Neural crest cell (in vitro differentiated cells): ENCODE data around the gene PADI4. TPM values are rescaled to one million over a fixed set of nuclear protein-coding genes. Genes with fewer than 3 reads are reported as not detected.

Source experiments
- DNase-seq: peaks from one replicate; pipeline ENCODE4 v3.0.0; 2021; ENCODE audit warnings: low read depth, mixed read lengths, low spot score
- H3K27ac Mint-ChIP-seq: one replicate; pipeline ENCODE4 v1.8.0; 2021; ENCODE audit warnings: mild to moderate bottlenecking, mixed read lengths; ENCODE audit not compliant: unreplicated experiment
- H3K27me3 Mint-ChIP-seq: 2 replicates; pipeline ENCODE4 v1.8.0; 2021; ENCODE audit warnings: low read depth, mild to moderate bottlenecking, mixed read lengths
- H3K36me3 Mint-ChIP-seq: 2 replicates; pipeline ENCODE4 v1.8.0; 2021; ENCODE audit warnings: low read depth, mild to moderate bottlenecking, mixed read lengths
- H3K4me1 Mint-ChIP-seq: 2 replicates; pipeline ENCODE4 v1.8.0; 2021; ENCODE audit warnings: mixed read lengths
- H3K4me3 Mint-ChIP-seq: one replicate; pipeline ENCODE4 v1.8.0; 2021; ENCODE audit warnings: mild to moderate bottlenecking, mixed read lengths
- H3K9me3 Mint-ChIP-seq: 2 replicates; pipeline ENCODE4 v1.8.0; 2021; ENCODE audit warnings: mixed read lengths
- CTCF ChIP-seq: fragments of 200-600 bp; sonication (generic); conservative IDR thresholded peaks from 2 replicates; pipeline ENCODE4 v1.5.0; 2021; ENCODE audit warnings: antibody characterized with exemption, mild to moderate bottlenecking
- total RNA-seq: library from RNA; stranded (reverse); gene quantifications from 2 replicates; pipeline ENCODE4 v1.2.1, GENCODE V29; 2021

PADI4 gene
- total RNA-seq, 1 donor from 2014 or later, result not detected

DNA sequence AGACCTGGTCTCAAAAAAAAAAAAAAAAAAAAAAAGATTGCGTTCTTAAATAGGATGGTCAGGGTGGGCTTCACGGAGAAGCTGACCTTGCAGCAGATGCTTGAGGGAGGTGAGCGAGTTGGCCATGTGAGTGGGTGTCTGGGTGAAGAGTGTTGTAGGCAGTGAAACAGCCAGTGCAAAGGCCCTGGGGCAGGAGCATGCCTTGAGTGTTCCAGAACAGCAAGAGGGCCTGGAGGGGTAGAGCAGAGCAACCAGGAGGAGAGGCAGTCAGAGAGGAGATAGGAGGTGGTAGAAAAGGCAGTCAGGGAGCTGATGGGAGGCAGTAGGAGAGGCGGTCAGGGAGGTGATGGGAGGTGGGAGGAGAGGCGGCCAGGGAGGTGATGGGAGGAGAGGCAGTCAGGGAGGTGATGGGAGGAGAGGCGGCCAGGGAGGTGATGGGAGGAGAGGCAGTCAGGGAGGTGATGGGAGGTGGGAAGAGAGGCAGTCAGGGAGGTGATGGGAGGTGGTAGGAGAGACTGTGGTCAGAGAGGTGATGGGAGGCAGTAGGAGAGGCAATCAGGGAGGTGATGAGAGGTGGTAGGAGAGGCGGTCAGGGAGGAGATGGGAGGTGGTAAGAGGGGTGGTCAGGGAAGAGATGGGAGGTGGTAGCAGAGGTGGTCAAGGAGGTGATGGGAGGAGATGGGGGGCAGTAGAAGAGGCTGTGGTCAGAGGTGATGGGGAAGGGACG, 43.8 kb downstream of the PADI4 start:
- Mint-ChIP-seq H3K4me3 (no peak overlapping the region), H3K27ac (no peak overlapping the region), H3K9me3 (no peaks in the 10 kb centered on the region), H3K27me3 (peaks cover 13% of the 10 kb centered on the region), H3K36me3 (no peaks in the 10 kb centered on the region), H3K4me1 (no peaks in the 10 kb centered on the region)
- no peak for DNase-seq
- no peak for TF ChIP-seq CTCF

DNA sequence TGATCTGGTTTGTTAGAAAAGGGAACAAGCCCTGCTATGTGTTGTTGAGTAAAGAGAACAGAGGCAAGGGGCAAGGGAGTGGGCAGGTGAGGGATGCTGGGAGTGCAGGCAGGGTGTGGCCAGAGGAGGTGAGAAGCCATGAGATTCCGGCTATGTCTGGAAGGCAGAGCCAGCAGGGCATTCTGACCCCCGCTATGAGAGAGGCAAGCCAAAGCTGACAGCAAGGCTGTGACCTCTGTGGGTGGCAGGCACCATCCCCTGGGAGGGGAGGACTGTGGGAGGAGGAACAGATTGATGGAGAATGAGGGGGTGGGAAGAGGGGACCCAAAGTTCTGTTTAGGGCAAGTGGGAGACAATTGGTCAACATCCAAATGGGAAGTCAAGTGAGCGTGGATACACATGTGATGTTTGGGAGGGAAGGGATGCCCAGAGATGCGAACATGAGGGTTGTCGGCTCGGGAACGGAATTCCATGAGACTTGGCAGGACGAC, 44.5 kb downstream of the PADI4 start:
- no peak overlapping the region for H3K27ac Mint-ChIP-seq
- H3K4me1 Mint-ChIP-seq, result no peaks in the 10 kb centered on the region
- H3K4me3 Mint-ChIP-seq, result no peak overlapping the region
- no peaks in the 10 kb centered on the region for H3K36me3 Mint-ChIP-seq
- no peak for TF ChIP-seq CTCF
- peaks cover 13% of the 10 kb centered on the region for H3K27me3 Mint-ChIP-seq
- no peak for DNase-seq
- no peaks in the 10 kb centered on the region for H3K9me3 Mint-ChIP-seq

DNA sequence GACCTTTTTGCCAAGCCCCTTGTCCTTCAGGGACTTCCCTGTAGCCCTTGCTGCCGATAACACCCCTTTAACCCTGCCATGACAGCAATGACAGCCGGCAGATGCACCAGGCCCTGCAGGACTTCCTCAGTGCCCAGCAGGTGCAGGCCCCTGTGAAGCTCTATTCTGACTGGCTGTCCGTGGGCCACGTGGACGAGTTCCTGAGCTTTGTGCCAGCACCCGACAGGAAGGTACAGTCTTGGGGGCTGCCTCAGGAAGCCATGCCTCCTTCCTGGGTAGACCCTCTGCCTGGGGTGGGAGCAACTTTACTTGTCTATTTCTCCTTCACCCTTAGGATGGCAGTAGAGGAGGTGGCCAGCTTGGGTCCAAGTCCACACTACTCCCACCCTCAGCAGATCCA, 47.9 kb downstream of the PADI4 start:
- Mint-ChIP-seq H3K4me1 (no peaks in the 10 kb centered on the region), H3K27me3 (peaks cover 13% of the 10 kb centered on the region), H3K27ac (no peak overlapping the region), H3K36me3 (no peaks in the 10 kb centered on the region), H3K9me3 (no peaks in the 10 kb centered on the region), H3K4me3 (no peak overlapping the region)
- TF ChIP-seq CTCF, result no peak
- no peak for DNase-seq

DNA sequence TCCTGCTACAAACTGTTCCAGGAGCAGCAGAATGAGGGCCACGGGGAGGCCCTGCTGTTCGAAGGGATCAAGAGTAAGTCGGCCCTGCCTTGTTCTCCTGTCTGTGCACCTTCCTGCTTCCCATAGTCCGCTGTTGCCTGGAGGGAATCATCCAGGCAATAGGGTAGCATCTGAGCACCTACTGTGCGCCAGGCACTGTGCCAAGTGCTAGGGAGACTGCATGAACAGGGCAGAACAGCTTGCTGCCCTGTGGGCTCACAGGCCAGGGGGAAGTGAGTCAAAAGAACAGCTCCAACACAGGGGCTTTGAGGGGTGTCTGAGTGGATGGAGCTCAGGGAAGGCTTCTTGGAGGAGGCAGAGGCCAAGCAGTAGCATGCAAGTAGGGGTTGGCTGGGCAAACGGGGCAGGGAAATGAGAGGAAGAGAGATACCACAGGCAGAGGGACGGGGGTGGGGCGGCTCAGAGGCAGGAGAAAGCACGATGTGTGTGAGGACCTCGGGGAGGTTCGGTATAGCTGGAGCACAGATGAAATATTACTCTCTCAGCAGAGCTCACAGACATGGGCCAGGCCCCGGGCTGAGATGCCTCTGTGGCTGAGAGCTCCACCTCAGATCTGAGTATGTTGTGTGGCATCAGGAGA, 48.5 kb downstream of the PADI4 start:
- TF ChIP-seq CTCF, result no peak
- H3K27me3 Mint-ChIP-seq, result peaks cover 11% of the 10 kb centered on the region
- no peaks in the 10 kb centered on the region for H3K4me1 Mint-ChIP-seq

GRCh38 chr1:17358557-17358956, 50.6 kb downstream of the PADI4 start:
- Mint-ChIP-seq H3K4me1 (no peaks in the 10 kb centered on the region), H3K36me3 (no peaks in the 10 kb centered on the region), H3K27me3 (no peaks in the 10 kb centered on the region), H3K4me3 (no peak overlapping the region), H3K9me3 (no peaks in the 10 kb centered on the region), H3K27ac (no peak overlapping the region)
- no peak for DNase-seq
- no peak for TF ChIP-seq CTCF

More for the DNA sequence above, 48.5 kb downstream of the PADI4 start:
- H3K9me3 Mint-ChIP-seq, result no peaks in the 10 kb centered on the region
- H3K4me3 Mint-ChIP-seq, result no peak overlapping the region
- no peak for DNase-seq
- H3K36me3 Mint-ChIP-seq, result no peaks in the 10 kb centered on the region
- H3K27ac Mint-ChIP-seq, result no peak overlapping the region
